Measurements from ENCODE around the gene FGFR1OP2.

- no peak for TF ChIP-seq MAX (IDR thresholded peaks at IDR 0.05; ENCODE audit: low read depth, low read length)
- no peak for TF ChIP-seq POLR2A (IDR thresholded peaks at IDR 0.05; ENCODE audit: extremely low read depth, insufficient read length)
- no peak for TF ChIP-seq CTCF (IDR thresholded peaks at IDR 0.05; ENCODE audit: low read depth, low read length)
These were observed 44.6 kb downstream of the FGFR1OP2 start for GRCh38 chr12:26982866-26983265.
